Esophagus squamous epithelium (tissue), 5 donors: ENCODE measurements around the gene VIT. TPM values are rescaled to one million over a fixed set of nuclear protein-coding genes. Genes with fewer than 3 reads are reported as not detected.

Source experiments
- DNase-seq: peaks from one replicate; lab custom pipeline; 2025; lab: John Stamatoyannopoulos, UW
- H3K27ac ChIP-seq, 4 donors: fragments of 200-600 bp; sonication (generic); one replicate each; pipeline ENCODE4 v1.5.1; 2016 to 2019; ENCODE audit warnings: mild to moderate bottlenecking in 1 of 4
- H3K27me3 ChIP-seq, 4 donors: fragments of 200-600 bp; sonication (generic); 1 replicate in 3 of 4; 2 replicates in 1 of 4; pipeline versions ENCODE4 v1.5.1 to v1.6.0; 2017 to 2021; ENCODE audit warnings: antibody characterized with exemption in 1 of 4
- H3K36me3 ChIP-seq, 3 donors: fragments of 200-600 bp; sonication (generic); one replicate each; pipeline ENCODE4 v1.5.1; 2016 to 2019
- H3K4me1 ChIP-seq, 3 donors: fragments of 200-600 bp; sonication (generic); one replicate each; pipeline ENCODE4 v1.5.1; 2017 to 2019
- H3K4me3 ChIP-seq, 4 donors: fragments of 200-600 bp; sonication (generic); 1 replicate in 3 of 4; 2 replicates in 1 of 4; pipeline ENCODE4 v1.5.1; 2016 to 2019; ENCODE audit warnings: mild to moderate bottlenecking in 2 of 4, moderate library complexity in 1 of 4
- H3K9me3 ChIP-seq, 3 donors: fragments of 200-600 bp; sonication (generic); one replicate each; pipeline ENCODE4 v1.5.1; 2016 to 2019
- POLR2A ChIP-seq, 4 donors: fragments of 450-650 bp; IDR thresholded peaks; one replicate each; pipeline ENCODE4 v1.6.1; 2017; ENCODE audit warnings: antibody characterized with exemption in 4 of 4, mild to moderate bottlenecking in 4 of 4, moderate library complexity in 3 of 4
- WGBS, 2 donors: methylation state at CpG; one replicate each; pipeline ENCODE4 v1.1.5; 2018; 5-methylcytosine and 5-hydroxymethylcytosine counted together
- intact Hi-C: fragments of 100-400 bp; cut with DNase I; formaldehyde crosslinking; loops from one replicate; pipeline ENCODE4 v1.15.0; 2022
- total RNA-seq, 4 donors: library from RNA; depleted of rRNA; stranded (reverse); fragments of >200 nt; gene quantifications; one replicate each; pipeline ENCODE4 v1.1.0, GENCODE V29; 2016
- TF ChIP-seq, protein P1 (sequence below), 6 experiments: fragments of 450-650 bp in 4 of 6; fragments of 200-600 bp in 2 of 6; sonication (generic) in 2 of 6; IDR thresholded peaks; one replicate each; pipeline ENCODE4 v1.5.1; 2016 to 2019; ENCODE audit warnings: antibody characterized with exemption in 6 of 6, mild to moderate bottlenecking in 4 of 6, moderate library complexity in 4 of 6
- donor health status: DM: yes; HTN: yes; CAD: no.

The VIT gene
- total RNA-seq, 4 donors from 2014 or later, result 2.9 to 36.8 (median 10.6) TPM

GRCh38 chr2:36789181-36789804 is 92.8 kb downstream of the VIT start:
- Histone ChIP-seq H3K9me3 (no peaks in the 10 kb centered on the region), H3K4me1 (no peaks in the 10 kb centered on the region), H3K27ac (no peak overlapping the region), H3K4me3 (no peak overlapping the region), H3K36me3 (no peaks in the 10 kb centered on the region), H3K27me3 (no peaks in the 10 kb centered on the region)
- TF ChIP-seq POLR2A (IDR thresholded peaks at IDR 0.05), result no peak
- TF ChIP-seq, protein P1, sequence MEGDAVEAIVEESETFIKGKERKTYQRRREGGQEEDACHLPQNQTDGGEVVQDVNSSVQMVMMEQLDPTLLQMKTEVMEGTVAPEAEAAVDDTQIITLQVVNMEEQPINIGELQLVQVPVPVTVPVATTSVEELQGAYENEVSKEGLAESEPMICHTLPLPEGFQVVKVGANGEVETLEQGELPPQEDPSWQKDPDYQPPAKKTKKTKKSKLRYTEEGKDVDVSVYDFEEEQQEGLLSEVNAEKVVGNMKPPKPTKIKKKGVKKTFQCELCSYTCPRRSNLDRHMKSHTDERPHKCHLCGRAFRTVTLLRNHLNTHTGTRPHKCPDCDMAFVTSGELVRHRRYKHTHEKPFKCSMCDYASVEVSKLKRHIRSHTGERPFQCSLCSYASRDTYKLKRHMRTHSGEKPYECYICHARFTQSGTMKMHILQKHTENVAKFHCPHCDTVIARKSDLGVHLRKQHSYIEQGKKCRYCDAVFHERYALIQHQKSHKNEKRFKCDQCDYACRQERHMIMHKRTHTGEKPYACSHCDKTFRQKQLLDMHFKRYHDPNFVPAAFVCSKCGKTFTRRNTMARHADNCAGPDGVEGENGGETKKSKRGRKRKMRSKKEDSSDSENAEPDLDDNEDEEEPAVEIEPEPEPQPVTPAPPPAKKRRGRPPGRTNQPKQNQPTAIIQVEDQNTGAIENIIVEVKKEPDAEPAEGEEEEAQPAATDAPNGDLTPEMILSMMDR (IDR thresholded peaks at IDR 0.05), result no peak
- intact Hi-C loops, result loop anchor here (10.0 kb wide), 1 partner anchor 216 kb away; no protein-coding TSS in a partner anchor
- no peak for DNase-seq
- 65 to 81% methylated on average over 10 of the region's 11 CpGs for WGBS, 2 donors

- intact Hi-C loops, result no loop called here
- TF ChIP-seq POLR2A (IDR thresholded peaks at IDR 0.05), result no peak
- TF ChIP-seq, protein P1 (IDR thresholded peaks at IDR 0.05), result no peak
- DNase-seq, result no peak
These were observed 96.4 kb downstream of the VIT start for GRCh38 chr2:36792951-36793350.

GRCh38 chr2:36797324-36798070 is 101.0 kb downstream of the VIT start:
- Histone ChIP-seq H3K27ac (no peak overlapping the region), H3K4me1 (no peaks in the 10 kb centered on the region), H3K27me3 (no peaks in the 10 kb centered on the region), H3K36me3 (no peaks in the 10 kb centered on the region), H3K4me3 (no peak overlapping the region), H3K9me3 (no peaks in the 10 kb centered on the region)
- intact Hi-C loops, result no loop called here
- WGBS, 2 donors, result 56 to 60% methylated on average over 6 of the region's 6 CpGs
- no peak for DNase-seq
- TF ChIP-seq, protein P1 (IDR thresholded peaks at IDR 0.05), result no peak
- no peak for TF ChIP-seq POLR2A (IDR thresholded peaks at IDR 0.05)

More at GRCh38 chr2:36792951-36793350, 96.4 kb downstream of the VIT start:
- H3K4me1 ChIP-seq, result no peaks in the 10 kb centered on the region
- no peaks in the 10 kb centered on the region for H3K27me3 ChIP-seq
- WGBS, 2 donors, result 57 to 58% methylated on average over 2 of the region's 2 CpGs
- H3K27ac ChIP-seq, result no peak overlapping the region
- no peak overlapping the region for H3K4me3 ChIP-seq
- H3K36me3 ChIP-seq, result no peaks in the 10 kb centered on the region
- H3K9me3 ChIP-seq, result no peaks in the 10 kb centered on the region

DNA sequence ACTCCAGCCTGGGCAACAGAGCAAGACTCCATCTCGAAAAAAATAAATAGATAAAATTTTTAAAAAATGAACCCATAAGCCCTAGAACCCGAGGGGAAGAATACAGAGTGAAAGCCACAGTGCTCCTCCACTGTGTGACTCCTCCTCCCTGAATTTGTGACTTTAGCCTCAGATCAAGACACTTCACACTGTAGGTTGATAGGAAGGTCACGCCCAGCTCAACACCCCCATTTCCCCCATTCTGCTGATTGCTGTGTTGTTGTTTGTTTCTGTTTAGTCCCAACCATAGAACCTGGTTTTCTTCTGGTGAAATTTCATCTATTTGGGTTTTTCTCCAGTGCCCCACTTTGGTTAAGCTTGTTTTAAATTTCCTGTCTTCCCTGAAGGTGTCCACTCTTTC is 102.2 kb downstream of the VIT start:
- Histone ChIP-seq H3K27me3 (no peaks in the 10 kb centered on the region), H3K4me1 (no peaks in the 10 kb centered on the region), H3K36me3 (no peaks in the 10 kb centered on the region), H3K4me3 (no peak overlapping the region), H3K27ac (no peak overlapping the region), H3K9me3 (no peaks in the 10 kb centered on the region)
- intact Hi-C loops, result no loop called here
- TF ChIP-seq, protein P1 (IDR thresholded peaks at IDR 0.05), result no peak
- no peak for TF ChIP-seq POLR2A (IDR thresholded peaks at IDR 0.05)
- DNase-seq, result no peak
- WGBS, 2 donors, result 72 to 82% methylated on average over 3 of the region's 3 CpGs

GRCh38 chr2:36800381-36800780 is 103.9 kb downstream of the VIT start:
- H3K36me3 ChIP-seq, result peaks cover 0 to under 1% (median 0%) of the 10 kb centered on the region in 3 donors
- H3K27me3 ChIP-seq, result no peaks in the 10 kb centered on the region
- no peaks in the 10 kb centered on the region for H3K9me3 ChIP-seq
- DNase-seq, result no peak
- WGBS, 2 donors, result 88 to 93% methylated on average over 11 of the region's 11 CpGs
- intact Hi-C loops, result no loop called here
- H3K27ac ChIP-seq, result no peak overlapping the region
- no peaks in the 10 kb centered on the region for H3K4me1 ChIP-seq
- TF ChIP-seq POLR2A (IDR thresholded peaks at IDR 0.05), result no peak
- TF ChIP-seq, protein P1 (IDR thresholded peaks at IDR 0.05), result no peak
- H3K4me3 ChIP-seq, result no peak overlapping the region
